IPS-18a (cell line): Measurements from ENCODE around the gene AIRE.

Experiments
- H3K27ac ChIP-seq: one replicate; pipeline ENCODE4 v1.5.1; 2013; ENCODE audit warnings: low read length
- H3K27me3 ChIP-seq: one replicate; pipeline ENCODE4 v1.6.1; 2013; ENCODE audit warnings: mild to moderate bottlenecking, low read length; ENCODE audit not compliant: control insufficient read depth, insufficient read depth
- H3K36me3 ChIP-seq: one replicate; pipeline ENCODE4 v1.6.1; 2013; ENCODE audit warnings: low read depth, low read length; ENCODE audit not compliant: control insufficient read depth
- H3K4me1 ChIP-seq: one replicate; pipeline ENCODE4 v1.6.1; 2013; ENCODE audit warnings: low read depth, low read length; ENCODE audit not compliant: control insufficient read depth
- H3K4me3 ChIP-seq: one replicate; pipeline ENCODE4 v1.5.1; 2013; ENCODE audit warnings: low read length
- H3K9ac ChIP-seq: one replicate; pipeline ENCODE4 v1.6.1; 2013; ENCODE audit warnings: mild to moderate bottlenecking, low read length, moderate library complexity
- H3K9me3 ChIP-seq: one replicate; pipeline ENCODE4 v1.6.1; 2013; ENCODE audit warnings: low read depth, low read length; ENCODE audit not compliant: control insufficient read depth

Gene AIRE

DNA sequence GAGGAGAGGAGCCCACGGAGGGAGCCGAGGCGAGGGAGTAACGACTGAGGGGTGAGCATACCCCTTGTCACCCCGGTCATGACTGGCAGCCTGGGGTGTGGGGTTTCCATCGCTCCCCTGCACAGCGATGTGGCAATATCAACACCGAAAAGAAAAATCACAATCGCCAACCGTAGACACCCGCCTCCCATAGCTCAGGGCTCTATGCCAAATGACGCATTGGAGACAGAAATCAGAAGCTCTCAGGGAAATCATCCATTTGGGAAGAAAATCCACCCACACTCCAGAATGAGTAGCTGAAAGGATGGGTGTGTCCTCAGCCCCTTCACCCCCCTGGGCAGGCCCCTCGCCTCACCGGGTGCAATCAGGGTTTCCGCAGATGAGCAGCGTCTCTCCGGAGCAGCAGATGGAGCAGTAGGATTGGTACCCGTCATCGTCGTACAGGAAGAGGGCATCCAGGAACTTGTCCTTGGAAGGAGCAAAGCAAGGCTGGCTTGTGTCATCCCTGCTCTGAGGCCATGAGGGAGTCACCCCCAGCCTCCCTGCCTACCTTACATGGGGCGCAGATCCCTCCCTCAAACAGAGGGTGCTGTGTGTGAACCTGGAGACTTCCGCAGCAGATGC, 26.5 kb upstream of the AIRE start:
- H3K9me3 ChIP-seq: no peaks in the 10 kb centered on the region

DNA sequence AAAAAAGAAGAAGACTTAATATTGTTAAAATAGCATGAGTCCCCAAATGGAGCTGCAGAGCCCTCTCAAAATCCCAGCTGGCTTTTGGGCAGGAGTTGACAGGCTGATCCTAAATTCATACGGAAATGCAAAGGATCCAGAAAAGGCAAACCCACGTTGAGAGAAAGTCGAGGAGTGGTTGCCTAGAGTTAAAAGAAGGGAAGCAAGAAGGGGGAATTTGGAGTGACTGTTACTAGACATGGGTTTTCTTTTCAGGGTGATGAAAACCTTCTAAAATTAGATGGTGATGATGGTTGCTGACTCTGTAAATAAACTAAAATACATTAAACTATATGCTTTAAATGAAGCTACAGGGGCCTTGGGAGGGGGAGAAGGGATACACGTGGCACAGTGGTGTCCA, 25.6 kb upstream of the AIRE start:
- no peaks in the 10 kb centered on the region for H3K27me3 ChIP-seq
- no peak overlapping the region for H3K27ac ChIP-seq
- H3K4me3 ChIP-seq: no peak overlapping the region
- H3K4me1 ChIP-seq: peaks cover 6% of the 10 kb centered on the region
- H3K9ac ChIP-seq: no peak overlapping the region
- H3K9me3 ChIP-seq: no peaks in the 10 kb centered on the region
- H3K36me3 ChIP-seq: no peaks in the 10 kb centered on the region

More for the DNA sequence above, 26.5 kb upstream of the AIRE start:
- no peak overlapping the region for H3K9ac ChIP-seq
- H3K4me1 ChIP-seq: peaks cover 6% of the 10 kb centered on the region
- no peak overlapping the region for H3K4me3 ChIP-seq
- H3K36me3 ChIP-seq: no peaks in the 10 kb centered on the region
- H3K27me3 ChIP-seq: no peaks in the 10 kb centered on the region
- no peak overlapping the region for H3K27ac ChIP-seq

DNA sequence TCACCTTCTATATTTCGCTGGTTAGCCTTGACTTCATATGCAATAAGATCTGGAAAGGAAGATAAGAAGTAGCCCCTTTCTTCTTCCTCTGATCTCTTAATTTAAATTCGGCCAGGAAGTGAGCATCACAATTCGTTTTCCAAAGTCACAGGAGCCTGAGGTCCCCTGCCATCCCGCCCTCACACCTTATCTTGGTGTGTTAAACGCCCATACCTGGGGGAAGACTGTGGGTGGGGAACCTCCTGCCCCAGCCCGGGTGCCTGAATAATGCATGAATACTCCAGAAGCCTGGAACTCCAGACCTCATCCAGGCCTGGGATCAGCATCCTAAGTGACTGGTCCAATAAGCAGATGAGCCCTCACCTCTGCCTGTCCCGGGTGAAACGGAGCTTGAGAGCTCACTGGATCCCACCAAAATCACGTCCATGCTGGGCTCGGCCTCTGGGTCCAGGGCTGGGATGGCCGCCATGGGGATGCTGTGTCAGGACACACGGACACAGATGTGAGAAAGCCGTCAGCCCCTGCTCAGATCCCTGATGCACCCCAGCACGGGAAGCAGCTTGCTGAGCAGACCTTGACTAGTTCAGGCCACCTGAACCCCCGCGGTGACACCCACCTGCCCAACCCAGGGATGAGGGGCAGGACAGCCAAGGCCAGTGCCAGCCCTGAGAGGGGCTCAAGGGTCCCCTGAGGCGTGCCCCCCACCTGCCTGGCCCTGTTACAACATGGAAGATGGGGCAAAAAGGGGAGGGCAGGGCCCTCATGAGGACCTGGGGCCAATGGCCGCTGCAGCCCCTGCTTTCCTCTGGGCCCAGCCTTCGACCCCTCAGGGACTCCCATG, 24.7 kb upstream of the AIRE start:
- Histone ChIP-seq H3K9me3 (no peaks in the 10 kb centered on the region), H3K27me3 (no peaks in the 10 kb centered on the region), H3K36me3 (no peaks in the 10 kb centered on the region), H3K4me1 (peaks cover 6% of the 10 kb centered on the region), H3K9ac (no peak overlapping the region), H3K27ac (no peak overlapping the region), H3K4me3 (no peak overlapping the region)

DNA sequence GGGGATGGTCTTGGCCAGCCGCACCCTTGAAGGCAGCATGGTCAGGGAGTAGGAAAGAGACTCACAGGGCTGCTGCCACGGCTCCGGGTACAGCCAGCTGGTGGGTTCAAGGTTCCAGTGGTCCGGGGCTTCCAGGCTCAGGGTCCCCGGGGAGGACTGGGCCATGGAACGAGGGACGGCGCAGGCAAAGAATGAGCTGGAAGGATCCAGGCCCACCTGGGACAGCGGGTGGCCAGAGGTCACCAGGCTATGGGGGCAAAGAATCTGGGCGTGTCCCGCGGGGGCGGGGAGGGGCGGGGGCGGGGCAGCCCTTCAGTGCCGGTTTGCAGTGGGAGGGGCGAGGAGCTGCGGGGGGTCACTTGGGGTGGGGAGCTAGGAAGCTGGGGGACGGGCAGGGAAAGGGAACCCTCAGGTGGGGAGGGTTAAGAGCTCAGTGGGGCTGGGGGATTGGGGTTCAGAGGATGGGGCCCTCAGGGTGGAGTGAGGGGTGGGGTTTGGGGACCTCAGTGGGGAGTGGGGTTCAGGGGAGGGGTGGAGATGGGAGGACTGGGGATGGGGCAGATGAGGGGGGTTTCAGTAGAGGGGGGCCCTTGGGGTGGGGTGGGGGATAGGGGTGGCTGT, 23.9 kb upstream of the AIRE start, which contains the start of gene DNMT3L:
TSS of gene DNMT3L (minus strand) at position 223 of the 621 bp plus-strand sequence. CDS start 638 bp downstream, outside the sequence.
- Histone ChIP-seq H3K27me3 (no peaks in the 10 kb centered on the region), H3K4me1 (peaks cover 6% of the 10 kb centered on the region), H3K36me3 (no peaks in the 10 kb centered on the region), H3K9ac (no peak within 1 kb of the TSS), H3K9me3 (no peaks in the 10 kb centered on the region), H3K27ac (no peak within 1 kb of the TSS), H3K4me3 (no peak within 1 kb of the TSS)

DNA sequence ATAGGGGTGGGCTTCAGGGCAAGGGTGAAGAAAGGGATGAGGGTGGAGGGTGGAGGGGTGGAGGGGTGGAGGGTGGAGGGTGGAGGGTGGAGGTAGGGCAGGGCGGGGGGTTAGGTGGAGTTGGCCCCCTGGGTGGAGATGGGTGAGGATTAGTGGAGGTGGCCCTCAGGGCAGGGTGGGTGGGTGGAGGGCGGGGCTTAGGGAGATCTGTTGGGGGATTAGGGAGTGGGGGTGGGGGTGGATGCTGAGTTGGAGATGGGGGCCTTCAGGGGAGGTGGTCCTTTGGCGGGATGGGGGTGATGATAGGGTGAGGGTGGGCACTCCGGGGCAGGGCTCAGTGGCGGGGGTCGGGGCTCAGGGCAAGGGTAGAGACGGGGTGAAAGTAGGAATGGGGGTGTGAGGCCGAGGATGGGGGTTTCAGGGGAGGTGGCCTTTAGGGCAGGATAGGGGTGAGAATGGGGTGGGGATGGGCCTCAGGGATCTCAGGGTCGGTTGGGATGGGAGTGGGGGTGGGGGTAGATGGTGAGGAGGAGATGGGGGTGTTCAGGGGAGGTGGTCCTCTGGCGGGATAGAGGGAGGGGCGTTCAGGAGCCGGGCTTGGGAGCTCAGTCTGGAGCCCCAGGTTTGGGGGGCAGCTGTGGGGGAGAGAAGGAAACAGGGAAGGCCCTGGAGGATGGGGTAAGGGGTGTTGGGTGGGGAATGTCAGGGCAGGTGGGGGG, 23.2 kb upstream of the AIRE start:
- H3K27ac ChIP-seq: no peak overlapping the region
- H3K4me3 ChIP-seq: no peak overlapping the region
- H3K4me1 ChIP-seq: peaks cover 6% of the 10 kb centered on the region
- no peaks in the 10 kb centered on the region for H3K9me3 ChIP-seq
- no peaks in the 10 kb centered on the region for H3K36me3 ChIP-seq
- H3K27me3 ChIP-seq: no peaks in the 10 kb centered on the region
- H3K9ac ChIP-seq: no peak overlapping the region

DNA sequence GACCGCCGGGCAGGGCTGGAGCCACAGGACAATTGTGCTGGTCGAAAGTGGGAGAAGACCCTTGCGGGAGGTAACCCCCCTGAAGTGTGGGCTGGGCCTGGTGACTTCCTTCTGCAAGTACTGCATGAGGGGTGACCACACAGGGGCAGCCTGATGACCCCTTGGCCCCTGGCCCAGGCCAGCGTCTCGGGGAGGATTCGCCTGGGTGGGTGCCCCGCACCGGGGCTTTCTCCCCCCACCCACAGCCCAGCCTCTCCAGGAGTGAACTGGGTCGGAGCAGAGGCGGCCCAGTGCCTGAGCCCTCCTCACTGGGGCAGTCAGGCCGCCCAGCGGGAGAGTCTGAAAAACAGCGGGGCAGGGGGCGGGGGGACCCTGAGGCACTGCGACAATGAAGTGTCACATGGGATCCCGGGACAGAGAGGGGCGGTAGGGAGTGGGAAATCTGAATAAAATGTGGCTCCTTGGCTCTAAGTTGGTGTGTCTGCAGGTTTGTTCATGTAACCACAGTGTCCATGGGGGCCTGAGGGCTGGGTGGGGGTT, 22.4 kb upstream of the AIRE start:
- peaks cover 6% of the 10 kb centered on the region for H3K4me1 ChIP-seq
- H3K9ac ChIP-seq: no peak overlapping the region
- H3K27me3 ChIP-seq: no peaks in the 10 kb centered on the region
- no peak overlapping the region for H3K4me3 ChIP-seq
- H3K9me3 ChIP-seq: no peaks in the 10 kb centered on the region
- H3K36me3 ChIP-seq: no peaks in the 10 kb centered on the region
- H3K27ac ChIP-seq: no peak overlapping the region

DNA sequence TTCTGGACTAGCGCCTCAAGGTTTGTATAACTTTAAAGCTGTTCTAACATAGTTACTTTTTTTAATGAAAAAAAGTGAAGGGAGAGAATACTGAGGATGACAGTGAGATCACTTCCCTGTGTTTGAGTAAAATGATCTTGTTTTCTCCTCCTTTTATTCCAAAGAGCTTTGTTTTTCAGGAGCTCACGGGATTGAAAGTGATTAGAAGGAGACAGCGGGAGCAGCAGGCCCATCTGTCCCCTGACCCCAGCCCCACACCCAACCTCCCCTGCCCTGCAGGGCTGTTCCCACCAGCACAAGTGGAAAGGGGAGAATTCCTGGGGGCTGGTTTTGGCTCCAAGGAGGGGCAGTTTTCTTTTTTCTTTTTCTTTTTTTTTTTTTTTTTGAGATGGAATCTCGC, 21.9 kb upstream of the AIRE start:
- H3K9ac ChIP-seq: no peak overlapping the region
- peaks cover 6% of the 10 kb centered on the region for H3K4me1 ChIP-seq
- H3K9me3 ChIP-seq: no peaks in the 10 kb centered on the region
- H3K36me3 ChIP-seq: no peaks in the 10 kb centered on the region
- H3K27me3 ChIP-seq: no peaks in the 10 kb centered on the region
- H3K27ac ChIP-seq: no peak overlapping the region
- no peak overlapping the region for H3K4me3 ChIP-seq

DNA sequence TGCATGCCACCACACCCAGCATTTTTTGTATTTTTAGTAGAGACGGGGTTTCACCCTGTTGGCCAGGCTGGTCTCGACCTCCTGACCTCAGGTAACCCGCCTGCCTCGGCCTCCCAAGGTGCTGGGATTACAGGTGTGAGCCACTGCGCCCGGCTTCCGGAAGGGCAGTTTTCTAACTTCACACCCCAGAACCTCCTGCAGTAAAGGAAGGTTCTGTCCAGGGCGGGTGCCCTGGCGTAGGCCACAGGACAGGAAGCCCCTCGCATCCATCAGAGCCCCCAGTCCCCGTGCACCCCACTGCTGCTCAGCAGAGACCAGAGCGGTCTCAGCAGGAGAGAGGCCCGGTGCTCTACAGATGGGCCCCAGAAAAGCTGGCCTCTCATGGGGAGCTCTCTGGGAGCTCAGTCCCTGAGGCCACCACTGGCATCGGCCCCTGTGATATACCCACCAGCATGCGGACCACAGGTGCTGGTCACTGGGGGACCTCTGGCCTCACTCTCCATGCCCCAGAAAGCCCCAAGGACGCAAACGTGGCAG, 19.9 kb upstream of the AIRE start:
- Histone ChIP-seq H3K27ac (no peak overlapping the region), H3K27me3 (no peaks in the 10 kb centered on the region), H3K9me3 (no peaks in the 10 kb centered on the region), H3K9ac (no peak overlapping the region), H3K36me3 (no peaks in the 10 kb centered on the region), H3K4me1 (peaks cover 6% of the 10 kb centered on the region), H3K4me3 (no peak overlapping the region)

DNA sequence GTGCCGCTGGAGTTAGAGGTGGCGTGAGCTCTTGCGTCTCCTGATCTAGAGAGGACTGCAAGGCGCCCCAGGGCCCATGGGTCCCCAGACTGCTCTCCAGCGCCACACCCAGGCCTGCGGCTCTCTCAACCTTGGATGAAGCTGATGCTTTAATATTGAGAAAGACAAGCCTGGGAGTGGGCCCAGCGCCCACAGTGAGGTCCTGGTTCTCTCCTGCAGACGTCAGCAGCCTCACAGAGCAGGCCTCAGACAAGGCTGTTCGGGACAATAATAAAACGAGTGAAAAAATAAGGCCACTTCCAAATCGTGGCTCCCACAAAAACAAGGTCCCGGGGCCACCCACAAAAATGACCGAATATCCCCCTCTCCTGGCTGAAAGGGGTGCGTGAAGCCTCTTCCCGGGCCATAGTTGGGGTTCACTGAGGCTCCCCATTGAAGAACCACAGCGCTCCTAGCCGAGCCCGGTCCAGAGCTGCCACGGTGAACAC, 18.0 kb upstream of the AIRE start:
- H3K36me3 ChIP-seq: no peaks in the 10 kb centered on the region
- H3K4me1 ChIP-seq: peaks cover 6% of the 10 kb centered on the region
- no peaks in the 10 kb centered on the region for H3K27me3 ChIP-seq
- H3K9ac ChIP-seq: no peak overlapping the region
- H3K4me3 ChIP-seq: no peak overlapping the region
- no peaks in the 10 kb centered on the region for H3K9me3 ChIP-seq
- H3K27ac ChIP-seq: no peak overlapping the region

DNA sequence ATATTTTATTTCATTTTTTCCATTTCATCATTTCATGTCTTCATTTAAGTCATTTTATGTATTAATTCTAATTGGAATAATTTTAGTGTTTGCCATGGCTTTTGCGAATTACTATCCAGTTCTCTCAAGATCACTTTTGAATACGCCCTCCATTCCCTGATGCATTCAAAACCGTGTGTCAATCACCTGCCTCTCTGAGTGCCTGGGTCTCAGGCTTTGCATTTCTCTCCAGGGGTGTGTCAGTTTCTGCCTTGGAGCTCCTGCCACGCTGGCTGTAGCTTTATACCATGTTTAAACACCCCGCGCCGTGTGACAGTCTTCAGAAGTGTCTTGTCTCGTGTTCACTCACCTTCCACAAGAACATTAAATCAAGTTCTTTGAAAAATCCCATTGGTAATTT, 16.6 kb upstream of the AIRE start:
- H3K27ac ChIP-seq: no peak overlapping the region
- no peaks in the 10 kb centered on the region for H3K36me3 ChIP-seq
- no peak overlapping the region for H3K4me3 ChIP-seq
- no peaks in the 10 kb centered on the region for H3K27me3 ChIP-seq
- no peaks in the 10 kb centered on the region for H3K9me3 ChIP-seq
- no peak overlapping the region for H3K9ac ChIP-seq
- no peaks in the 10 kb centered on the region for H3K4me1 ChIP-seq
